Activated T-cell treated with anti-CD3 and anti-CD28 coated beads for 24 hours (primary cell): ENCODE data around the gene KDM5A.
"Not testable (repeated sequence)": the region's sequence is repeated elsewhere in the genome, so short reads cannot be mapped to it uniquely, and the experiment has no call there.

Source experiments
- DNase-seq: peaks from one replicate; pipeline ENCODE4 v3.0.0-alpha.2; 2020; ENCODE audit warnings: low read depth

The KDM5A gene

GRCh38 chr12:332581-333205 lies 56.4 kb downstream of the KDM5A start:
- no peak for DNase-seq

DNA sequence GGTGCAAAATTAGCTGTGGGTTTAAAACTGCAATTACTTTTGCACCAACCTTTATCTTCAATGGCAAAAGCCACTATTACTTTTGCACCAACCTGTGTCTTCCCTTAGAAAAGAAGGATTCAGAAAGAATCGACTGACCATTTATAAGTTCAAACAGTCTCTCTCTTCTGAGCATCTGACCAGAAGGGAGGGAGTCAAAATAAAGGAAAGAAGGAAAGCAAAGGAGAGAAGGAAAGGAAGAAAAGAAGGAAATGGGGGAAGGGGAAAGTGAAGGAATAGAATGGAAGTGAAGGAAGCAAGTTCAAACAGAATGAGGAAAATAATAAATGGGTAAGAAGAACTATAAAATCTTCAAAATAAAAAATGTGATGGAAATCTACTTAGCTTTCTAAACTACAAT lies 57.8 kb downstream of the KDM5A start:
- no peak for DNase-seq

DNA sequence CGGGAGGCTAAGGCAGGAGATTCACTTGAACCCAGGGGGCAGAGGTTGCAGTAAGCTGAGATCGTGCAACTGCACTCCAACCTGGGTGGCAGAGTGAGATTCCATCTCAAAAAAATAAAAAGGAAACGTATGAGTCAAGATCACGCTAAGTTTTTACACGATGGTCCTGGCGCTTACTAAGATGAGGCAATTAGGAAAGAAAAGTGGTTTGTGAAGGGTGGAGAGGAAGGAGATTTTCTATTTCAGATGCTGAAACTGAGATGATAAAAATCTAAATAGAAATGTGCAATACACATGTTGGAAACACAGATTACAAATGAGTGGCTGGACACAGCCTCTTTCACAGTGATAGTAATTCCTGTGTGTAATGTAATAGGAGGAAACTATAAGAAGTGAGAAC lies 63.2 kb downstream of the KDM5A start:
- DNase-seq: no peak

- no peak for DNase-seq
Measured at GRCh38 chr12:323507-323906, 65.6 kb downstream of the KDM5A start.

GRCh38 chr12:321606-322326 lies 67.4 kb downstream of the KDM5A start:
- DNase-seq: no peak

- no peak for DNase-seq
Measured at GRCh38 chr12:318759-319515, 70.2 kb downstream of the KDM5A start.

GRCh38 chr12:308511-308910 lies 80.6 kb downstream of the KDM5A start:
- no peak for DNase-seq

DNA sequence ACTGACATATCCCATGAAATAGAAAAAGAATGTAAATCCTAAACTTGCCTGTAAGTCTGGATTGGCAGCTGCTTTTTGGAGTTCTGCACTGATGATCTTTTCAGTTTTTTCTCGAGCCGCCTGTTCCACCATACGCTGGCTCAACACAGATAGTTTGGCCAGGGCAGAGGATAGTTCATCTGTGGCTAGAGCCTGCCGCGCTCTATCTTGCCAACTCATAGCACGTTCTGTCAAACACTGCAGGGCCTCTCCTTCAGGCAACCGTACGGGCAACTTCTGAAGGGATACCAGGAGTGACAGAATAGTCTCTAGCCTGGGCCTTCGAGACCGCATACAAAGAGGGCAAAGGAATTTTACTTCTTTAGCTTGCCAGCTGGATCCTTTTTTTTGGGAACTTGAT lies 81.7 kb downstream of the KDM5A start:
- no peak for DNase-seq

DNA sequence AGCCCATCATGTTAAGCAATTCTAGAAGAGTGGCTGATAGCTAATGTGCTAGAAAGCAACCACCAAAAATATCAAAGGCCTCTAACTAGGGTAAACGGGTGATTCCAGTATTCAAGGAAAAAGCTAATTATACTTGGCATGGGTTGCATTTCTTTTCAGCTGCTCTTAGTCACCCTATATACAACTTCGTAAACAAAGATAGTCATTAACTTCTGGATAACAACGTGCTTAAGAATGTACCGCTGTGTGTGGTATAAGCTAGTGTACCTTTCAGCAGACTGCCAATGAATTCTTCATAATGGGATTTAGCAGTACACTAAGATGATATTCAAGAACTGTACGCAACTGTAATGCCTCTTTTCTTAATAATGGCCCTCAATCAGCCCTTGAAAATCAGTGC lies 84.3 kb downstream of the KDM5A start:
- no peak for DNase-seq

DNA sequence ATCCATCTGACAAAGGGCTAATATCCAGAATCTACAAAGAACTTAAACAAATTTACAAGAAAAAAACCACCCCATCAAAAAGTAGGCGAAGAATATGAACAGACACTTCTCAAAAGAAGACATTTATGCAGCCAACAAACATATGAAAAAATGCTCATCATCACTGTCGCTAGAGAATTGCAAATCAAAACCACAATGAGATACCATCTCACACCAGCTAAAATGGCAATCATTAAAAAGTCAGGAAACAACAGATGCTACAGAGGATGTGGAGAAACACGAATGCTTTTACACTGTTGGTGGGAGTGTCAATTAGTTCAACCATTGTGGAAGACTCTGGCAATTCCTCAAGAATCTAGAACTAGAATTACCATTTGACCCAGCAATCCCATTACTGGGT lies 86.4 kb downstream of the KDM5A start:
- not testable (repeated sequence) for DNase-seq

DNA sequence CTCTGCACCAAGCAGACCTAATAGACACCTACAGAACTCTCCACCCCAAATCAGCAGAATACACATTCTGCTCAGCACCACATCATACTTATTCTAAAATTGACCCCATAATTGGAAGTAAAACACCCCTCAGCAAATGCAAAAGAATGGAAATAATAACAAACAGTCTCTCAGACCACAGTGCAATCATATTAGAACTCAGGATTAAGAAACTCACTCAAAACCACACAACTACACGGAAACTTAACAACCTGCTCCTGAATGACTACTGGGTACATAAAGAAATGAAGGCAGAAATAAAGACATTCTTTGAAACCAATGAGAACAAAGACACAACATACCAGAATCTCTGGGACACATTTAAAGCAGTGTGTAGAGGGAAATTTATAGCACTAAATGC lies 89.0 kb downstream of the KDM5A start:
- DNase-seq: not testable (repeated sequence)

- not testable (repeated sequence) for DNase-seq
Measured at GRCh38 chr12:299511-299910, 89.6 kb downstream of the KDM5A start.

GRCh38 chr12:298059-298458 lies 91.1 kb downstream of the KDM5A start:
- DNase-seq: not testable (repeated sequence)

- no peak for DNase-seq
Measured at GRCh38 chr12:295132-295531, 94.0 kb downstream of the KDM5A start.

GRCh38 chr12:293199-293598 lies 95.9 kb downstream of the KDM5A start:
- no peak for DNase-seq

DNA sequence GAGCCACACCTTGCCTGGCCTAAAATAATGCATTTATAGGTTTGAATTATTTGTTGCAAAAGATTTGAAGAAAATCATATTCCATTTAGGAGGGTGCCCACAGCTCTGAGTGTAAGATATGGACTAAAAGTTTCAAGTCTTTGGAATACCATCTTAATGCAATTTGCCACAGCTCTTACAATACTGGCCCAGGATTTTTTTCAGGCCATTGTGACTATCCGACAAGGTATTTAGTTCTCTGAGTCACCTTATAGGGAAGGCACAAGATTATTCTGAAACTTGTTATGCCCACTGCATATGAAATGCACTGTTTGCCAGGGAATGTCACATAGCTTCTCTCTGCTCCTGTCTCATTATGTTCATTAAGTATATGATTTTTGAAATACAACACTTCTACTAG lies 96.9 kb downstream of the KDM5A start:
- DNase-seq: no peak

GRCh38 chr12:291153-291723 lies 97.9 kb downstream of the KDM5A start:
- no peak for DNase-seq

GRCh38 chr12:288687-289086 lies 100.4 kb downstream of the KDM5A start:
- no peak for DNase-seq

GRCh38 chr12:286531-287300 lies 102.4 kb downstream of the KDM5A start:
- no peak for DNase-seq

DNA sequence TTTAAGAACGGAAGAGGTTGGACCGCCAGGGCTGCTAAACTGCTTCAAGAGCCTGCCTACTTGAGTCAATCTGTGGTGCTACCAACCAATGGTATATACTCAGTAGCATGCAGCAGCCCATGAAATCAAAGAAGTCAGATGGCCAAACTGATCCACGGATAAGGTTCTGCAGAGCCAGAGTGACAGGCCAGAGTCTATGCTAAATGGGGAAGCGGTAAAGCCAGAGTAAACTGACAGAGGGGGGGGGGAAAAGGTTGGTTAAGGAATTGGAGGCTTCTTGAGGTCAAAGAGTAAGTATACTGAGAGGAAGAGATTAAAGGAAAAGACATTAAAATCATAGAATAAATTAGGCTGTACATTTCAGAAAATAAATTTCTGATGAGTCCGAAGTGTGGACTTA lies 111.1 kb downstream of the KDM5A start:
- DNase-seq: no peak

DNA sequence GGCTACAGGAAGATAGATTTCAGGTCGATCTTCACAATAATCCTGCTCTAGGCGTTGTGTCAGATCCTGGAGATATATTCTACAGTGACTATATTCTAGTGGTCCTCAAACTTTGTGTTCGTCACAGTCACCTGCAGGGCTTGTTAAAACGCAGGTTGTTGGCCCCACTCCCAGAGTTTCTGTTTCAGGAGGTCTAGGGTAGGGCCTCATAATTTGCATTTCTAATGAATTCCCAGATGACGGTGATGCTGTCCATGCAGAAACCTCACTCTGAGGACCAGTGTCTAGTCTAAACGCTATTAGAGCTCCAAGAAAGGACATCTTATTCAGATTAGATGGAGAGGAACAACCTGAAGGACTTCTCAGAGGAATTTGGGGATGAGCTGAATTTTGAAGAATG lies 113.3 kb downstream of the KDM5A start:
- DNase-seq: no peak

- DNase-seq: no peak
Measured at GRCh38 chr12:273382-273781, 115.7 kb downstream of the KDM5A start.
